ENCODE data around the gene IL2RG. TPM values are rescaled to one million over a fixed set of nuclear protein-coding genes. Genes with fewer than 3 reads are reported as not detected.

The IL2RG gene
- total RNA-seq, 2 experiments from 2014 or later: 302 to 310 TPM

DNA sequence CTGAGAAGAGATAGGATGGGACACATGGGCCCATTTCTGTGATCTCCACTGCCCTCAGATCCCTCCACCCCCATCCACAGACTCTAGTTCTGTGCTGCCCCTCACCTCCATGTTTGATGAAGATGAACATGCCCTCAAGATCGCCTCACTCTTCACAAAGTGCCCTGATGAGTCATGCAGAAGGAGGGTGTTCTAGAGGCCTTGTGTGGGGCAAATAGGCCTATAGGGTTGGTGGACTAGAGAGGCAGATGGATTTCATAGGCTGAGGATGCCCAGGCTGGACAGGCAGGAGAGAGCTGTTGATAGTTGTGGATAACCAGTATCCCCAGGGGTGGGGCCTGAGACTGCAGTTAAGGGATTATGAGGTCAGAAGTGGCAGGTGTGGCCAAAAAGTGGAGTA, 5.0 kb downstream of the IL2RG start, which contains the start of gene CXorf65:
Gene CXorf65, minus strand, starts transcription at position 314 of the 400 bp plus-strand sequence. Its CDS starts 184 bp downstream, at position 130.
- intact Hi-C loops (cut with micrococcal nuclease): loop anchor here (10.0 kb wide), 2 partner anchors 148 to 428 kb away; partner anchors contain the start of genes OGT and ZMYM3
- ChIA-PET POLR2A (interaction anchor here (1.7 to 2.1 kb wide), 2 partner anchors 10 to 12 kb away, joined by 5 to 9 read pairs; partner anchors contain the start of genes FOXO4 and MED12), CTCF (interaction anchor here (0.9 kb wide), 1 partner anchor 23 kb away, joined by 3 read pairs; no protein-coding TSS in a partner anchor)
- DNase-seq (peak; percentile 54), ATAC-seq (peak; percentile 53)
- Mint-ChIP-seq H3K27ac (peak within 1 kb of the TSS; percentile 99), H3K27me3 (no peaks in the 10 kb centered on the region), H3K4me1 (ENCODE audit: low read depth) (peaks cover 52% of the 10 kb centered on the region), H3K4me3 (peak within 1 kb of the TSS; percentile 88), H3K36me3 (ENCODE audit: low read depth) (peaks cover 71% of the 10 kb centered on the region), H3K9me3 (no peaks in the 10 kb centered on the region)
- TF ChIP-seq, protein P1, sequence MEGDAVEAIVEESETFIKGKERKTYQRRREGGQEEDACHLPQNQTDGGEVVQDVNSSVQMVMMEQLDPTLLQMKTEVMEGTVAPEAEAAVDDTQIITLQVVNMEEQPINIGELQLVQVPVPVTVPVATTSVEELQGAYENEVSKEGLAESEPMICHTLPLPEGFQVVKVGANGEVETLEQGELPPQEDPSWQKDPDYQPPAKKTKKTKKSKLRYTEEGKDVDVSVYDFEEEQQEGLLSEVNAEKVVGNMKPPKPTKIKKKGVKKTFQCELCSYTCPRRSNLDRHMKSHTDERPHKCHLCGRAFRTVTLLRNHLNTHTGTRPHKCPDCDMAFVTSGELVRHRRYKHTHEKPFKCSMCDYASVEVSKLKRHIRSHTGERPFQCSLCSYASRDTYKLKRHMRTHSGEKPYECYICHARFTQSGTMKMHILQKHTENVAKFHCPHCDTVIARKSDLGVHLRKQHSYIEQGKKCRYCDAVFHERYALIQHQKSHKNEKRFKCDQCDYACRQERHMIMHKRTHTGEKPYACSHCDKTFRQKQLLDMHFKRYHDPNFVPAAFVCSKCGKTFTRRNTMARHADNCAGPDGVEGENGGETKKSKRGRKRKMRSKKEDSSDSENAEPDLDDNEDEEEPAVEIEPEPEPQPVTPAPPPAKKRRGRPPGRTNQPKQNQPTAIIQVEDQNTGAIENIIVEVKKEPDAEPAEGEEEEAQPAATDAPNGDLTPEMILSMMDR (IDR thresholded peaks at IDR 0.05): no peak

DNA sequence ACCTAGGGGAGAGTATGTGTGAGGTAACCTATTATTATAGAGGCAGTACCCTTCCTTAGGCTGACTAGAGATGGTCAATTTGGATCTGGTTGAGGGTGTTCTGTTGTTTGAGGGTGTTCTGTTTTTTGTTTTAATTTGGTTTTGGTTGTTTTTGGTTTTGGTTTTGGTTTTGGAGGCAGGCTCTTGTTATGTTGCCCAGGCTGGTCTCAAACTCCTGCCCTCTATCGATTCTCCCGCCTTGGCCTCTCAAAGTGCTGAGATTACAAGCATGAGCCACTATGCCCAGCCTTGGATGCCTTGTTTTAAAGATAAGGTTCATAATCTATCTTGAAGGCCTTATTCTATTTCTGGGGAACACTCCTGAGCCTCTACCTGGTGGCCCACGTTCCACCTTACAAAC, 5.7 kb downstream of the IL2RG start:
- DNase-seq: no peak
- Mint-ChIP-seq H3K36me3 (ENCODE audit: low read depth) (peaks cover 63% of the 10 kb centered on the region), H3K4me3 (peak overlapping the region; percentile 88), H3K4me1 (ENCODE audit: low read depth) (peaks cover 60% of the 10 kb centered on the region), H3K27me3 (no peaks in the 10 kb centered on the region), H3K27ac (peak overlapping the region; percentile 95), H3K9me3 (no peaks in the 10 kb centered on the region)
- no peak for ATAC-seq
- ChIA-PET CTCF (interaction anchor here (0.9 to 1.6 kb wide), 3 partner anchors 23 to 74 kb away, joined by 3 to 5 read pairs (median 3); no protein-coding TSS in a partner anchor), POLR2A (interaction anchor here (1.7 to 2.1 kb wide), 2 partner anchors 10 to 13 kb away, joined by 5 to 9 read pairs; partner anchors contain the start of genes FOXO4 and MED12)
- TF ChIP-seq, protein P1 (IDR thresholded peaks at IDR 0.05): no peak
- intact Hi-C loops (cut with micrococcal nuclease): loop anchor here (10.0 kb wide), 2 partner anchors 149 to 429 kb away; partner anchors contain the start of genes OGT and ZMYM3

DNA sequence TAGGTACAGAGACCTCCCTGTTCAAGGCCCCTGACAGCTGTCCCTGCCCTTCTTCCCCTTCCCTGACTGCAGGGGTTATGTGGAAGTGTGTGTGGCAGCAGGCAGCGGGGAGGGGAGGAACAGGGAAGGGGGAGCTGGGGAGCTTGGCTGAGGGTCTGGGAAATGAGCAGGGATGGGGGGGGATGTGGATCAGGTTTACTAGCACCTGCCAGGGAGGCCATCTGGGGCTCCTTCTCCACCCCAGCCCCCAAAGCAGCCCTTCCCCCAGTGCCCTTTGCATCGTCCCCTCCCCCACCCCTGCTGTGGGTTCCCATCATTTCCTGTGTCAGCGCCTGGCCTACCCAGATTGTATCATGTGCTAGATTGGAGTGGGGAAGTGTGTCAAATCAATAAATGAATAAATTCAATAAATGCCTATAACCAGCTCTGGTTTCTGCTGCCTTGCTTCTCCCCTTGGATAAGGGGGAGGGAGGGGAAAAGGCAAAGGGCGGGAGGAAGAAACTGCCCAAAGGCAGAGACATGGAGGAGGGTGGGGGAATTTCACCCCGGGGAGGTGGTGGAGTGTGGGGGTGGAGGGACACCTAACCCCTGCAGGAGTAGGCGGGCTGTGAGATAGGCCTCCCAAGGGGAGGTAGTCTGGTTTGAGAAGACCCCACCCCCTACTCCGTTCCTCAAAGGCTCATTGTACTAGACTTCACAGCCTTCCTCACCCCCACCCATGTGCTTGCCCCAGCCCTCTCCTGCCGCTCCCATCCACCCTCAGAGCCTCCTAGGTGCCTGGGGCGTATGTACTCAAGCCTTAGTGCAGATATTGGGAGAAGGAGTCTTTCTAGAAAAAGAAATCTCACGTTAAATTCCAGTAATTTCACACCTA, 8.0 kb downstream of the IL2RG start:
- TF ChIP-seq, protein P1 (IDR thresholded peaks at IDR 0.05): no peak
- POLR2A ChIA-PET: interaction anchor here (1.5 to 5.0 kb wide), 2 partner anchors 8 to 15 kb away, joined by 8 to 43 read pairs; partner anchors contain the start of genes IL2RG and MED12
- peaks cover 40% of the 10 kb centered on the region for H3K36me3 Mint-ChIP-seq (ENCODE audit: low read depth)
- no peaks in the 10 kb centered on the region for H3K9me3 Mint-ChIP-seq
- ATAC-seq (peak; percentile 50), DNase-seq (peak; percentile 80)
- no peaks in the 10 kb centered on the region for H3K27me3 Mint-ChIP-seq
- H3K27ac Mint-ChIP-seq: peak overlapping the region; percentile 87
- CTCF ChIA-PET: interaction anchor here (1.0 to 4.8 kb wide), 3 partner anchors 9 to 77 kb away, joined by 3 to 62 read pairs (median 4); no protein-coding TSS in a partner anchor
- intact Hi-C loops (cut with micrococcal nuclease): loop anchor here (10.0 kb wide), 2 partner anchors 151 to 431 kb away; partner anchors contain the start of genes OGT and ZMYM3
- peaks cover 77% of the 10 kb centered on the region for H3K4me1 Mint-ChIP-seq (ENCODE audit: low read depth)
- H3K4me3 Mint-ChIP-seq: peak overlapping the region; percentile 77

DNA sequence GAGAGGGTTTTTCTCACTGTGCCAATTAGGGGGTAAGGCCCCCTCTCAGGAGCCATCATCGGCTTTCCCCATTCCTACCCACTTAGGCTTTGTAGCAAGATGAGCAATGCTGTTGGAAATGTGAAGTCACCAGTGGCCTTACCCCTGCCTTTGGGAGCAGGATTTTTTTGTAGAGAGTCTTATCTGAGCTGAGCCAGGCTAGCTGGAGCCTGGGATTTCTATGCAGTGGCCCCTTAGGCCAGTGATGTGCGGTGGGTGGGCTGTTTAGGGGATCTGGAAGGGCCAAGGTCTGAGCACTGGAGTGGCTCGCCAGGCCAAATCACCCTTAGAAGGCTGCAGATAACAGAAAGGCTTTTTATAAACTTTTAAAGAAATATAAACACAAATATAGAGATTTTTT, 9.1 kb downstream of the IL2RG start:
- Mint-ChIP-seq H3K27me3 (no peaks in the 10 kb centered on the region), H3K4me1 (ENCODE audit: low read depth) (peaks cover 75% of the 10 kb centered on the region), H3K27ac (peak overlapping the region; percentile 87), H3K9me3 (no peaks in the 10 kb centered on the region), H3K36me3 (ENCODE audit: low read depth) (peaks cover 29% of the 10 kb centered on the region), H3K4me3 (no peak overlapping the region)
- TF ChIP-seq, protein P1 (IDR thresholded peaks at IDR 0.05): no peak
- ChIA-PET POLR2A (interaction anchor here (1.2 to 5.0 kb wide), 4 partner anchors 9 to 34 kb away, joined by 3 to 43 read pairs (median 6); partner anchors contain the start of genes IL2RG, MED12 and SNX12), CTCF (interaction anchor here (0.6 to 4.8 kb wide), 6 partner anchors 10 to 78 kb away, joined by 3 to 62 read pairs (median 3); partner anchors contain the start of gene MED12)
- ATAC-seq (no peak), DNase-seq (no peak)
- intact Hi-C loops (cut with micrococcal nuclease): loop anchor here (10.0 kb wide), 2 partner anchors 153 to 433 kb away; partner anchors contain the start of genes OGT and ZMYM3

All from activated CD8-positive, alpha-beta T cell treated with anti-CD3 and anti-CD28 coated beads for 36 hours (primary cell).